ENCODE measurements around the gene RGS17.
"Not testable (repeated sequence)": the region's sequence is repeated elsewhere in the genome, so short reads cannot be mapped to it uniquely, and the experiment has no call there.

Gene RGS17

DNA sequence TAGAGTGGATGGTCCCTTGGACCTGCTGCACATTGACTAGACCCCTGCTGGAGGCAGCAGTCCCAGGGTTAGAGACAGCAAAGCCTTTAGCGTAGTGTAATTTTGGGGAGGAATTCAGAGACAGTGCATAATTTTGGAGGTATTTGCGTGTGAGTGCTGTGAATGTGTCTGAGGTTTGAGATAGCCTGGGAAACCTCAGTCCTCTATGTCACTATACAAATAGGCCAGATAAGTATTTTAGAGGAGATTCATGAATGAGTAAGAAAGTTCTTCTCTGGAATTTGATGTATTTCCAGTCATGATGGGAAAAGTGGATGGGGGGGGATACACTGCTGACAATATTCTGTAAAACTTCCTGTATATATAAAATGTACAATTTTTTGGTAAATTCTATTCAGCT, 102.8 kb downstream of the RGS17 start:
- DNase-seq, result no peak

DNA sequence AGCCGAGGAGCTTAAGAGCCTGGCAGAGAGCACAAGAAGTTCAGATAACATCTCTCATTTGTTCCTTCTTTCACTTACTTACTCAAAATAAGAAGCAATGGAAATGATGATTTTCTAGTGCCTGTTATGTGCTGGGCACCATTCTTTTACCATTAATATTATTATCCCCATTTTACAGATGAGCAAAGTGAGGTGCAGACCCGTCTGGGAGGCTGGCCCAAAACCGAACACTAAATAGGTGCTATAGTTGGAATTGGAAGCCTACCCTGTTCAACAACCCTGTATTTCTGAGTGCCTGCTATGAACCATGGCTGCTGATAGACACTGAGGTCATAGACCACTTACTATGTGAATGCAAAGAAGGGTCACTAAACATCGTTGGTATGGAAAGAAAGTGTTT, 103.6 kb downstream of the RGS17 start:
- no peak for DNase-seq

DNA sequence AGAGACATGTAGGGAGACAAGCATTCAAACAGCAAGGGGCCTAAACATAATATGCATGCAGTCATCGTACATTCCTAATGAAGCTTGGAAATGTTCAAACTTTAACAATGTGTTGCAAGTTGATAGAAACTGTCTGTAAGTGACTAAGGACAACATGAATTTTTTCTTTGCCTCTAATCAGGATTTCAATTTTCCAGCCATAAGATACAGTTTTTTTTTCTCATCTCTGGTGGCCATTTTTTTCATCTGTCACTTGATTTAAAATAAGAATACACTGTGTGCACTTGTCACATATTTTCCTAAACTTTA, 106.4 kb downstream of the RGS17 start:
- DNase-seq, result no peak

DNA sequence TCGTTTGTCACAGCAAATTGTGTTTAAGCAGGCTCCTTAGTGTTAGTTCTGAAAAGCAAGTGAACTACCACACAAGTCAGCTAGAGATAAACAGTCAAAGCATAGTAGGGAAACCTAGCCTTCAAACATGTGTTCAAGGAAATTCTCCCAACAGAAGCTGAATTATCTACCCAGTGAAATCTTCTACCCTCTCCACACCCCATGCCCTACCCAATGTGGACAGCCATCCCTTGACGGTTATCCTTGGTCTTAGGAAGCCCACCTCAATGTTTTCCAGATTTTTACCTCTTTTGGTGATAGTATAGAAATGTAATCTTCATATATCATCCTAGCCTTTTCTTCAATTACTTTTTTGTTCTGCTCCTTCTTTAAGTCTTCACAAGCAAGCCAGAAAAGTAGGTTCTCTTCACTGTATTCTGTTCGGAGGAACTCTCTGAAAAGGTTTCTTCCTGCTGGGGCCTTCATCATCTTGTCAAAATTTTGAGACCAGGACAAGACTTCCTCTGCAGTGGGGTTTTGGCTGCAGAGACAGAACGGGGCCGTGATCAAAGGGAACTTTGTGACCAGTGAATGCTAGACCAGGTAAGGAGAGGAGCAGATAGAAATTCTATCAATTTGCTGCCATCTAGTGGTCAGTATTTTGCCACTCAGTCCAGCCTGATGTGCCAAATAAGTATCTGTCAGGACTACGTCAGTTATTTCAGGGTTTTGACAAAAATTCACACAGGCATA, 106.9 kb downstream of the RGS17 start:
- DNase-seq, result peak; percentile 41 to 71

DNA sequence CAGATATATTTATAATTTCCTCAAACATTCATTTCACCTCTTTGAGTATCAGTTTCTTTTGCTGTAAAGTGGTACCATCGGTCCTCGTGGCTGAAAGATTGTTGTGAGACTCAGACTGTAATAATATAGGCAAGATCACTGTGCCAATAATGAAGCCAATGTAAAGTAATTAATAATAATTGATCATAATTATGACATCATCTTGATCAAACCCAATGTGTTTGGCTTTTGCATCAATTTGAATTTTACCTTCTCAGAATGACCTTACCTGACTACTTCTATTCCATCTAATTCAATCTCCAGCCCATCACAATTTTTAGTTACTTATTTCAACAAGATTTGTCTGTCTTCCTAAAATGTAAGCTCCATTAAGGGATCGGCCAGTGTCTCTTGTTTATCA, 112.7 kb downstream of the RGS17 start:
- DNase-seq, result no peak

DNA sequence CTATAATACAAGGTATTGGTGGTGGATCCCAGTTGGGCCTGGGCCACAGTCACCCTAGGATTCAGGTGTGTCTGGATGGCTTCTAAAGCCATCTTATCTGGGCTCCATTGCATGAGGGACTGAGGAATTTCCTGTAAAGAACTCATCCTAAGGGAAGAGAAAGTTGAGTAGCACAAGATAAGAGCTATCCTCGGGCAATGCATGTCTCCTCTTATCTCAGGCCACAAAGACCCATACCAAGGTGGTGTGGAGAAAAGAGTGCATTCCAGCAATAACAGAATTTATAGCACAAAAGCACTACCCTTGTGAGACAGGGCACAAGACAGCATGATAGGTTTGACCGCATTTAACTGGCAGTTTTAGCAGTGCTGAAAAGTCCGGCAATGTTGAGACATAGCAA, 114.2 kb downstream of the RGS17 start:
- DNase-seq, result no peak

DNA sequence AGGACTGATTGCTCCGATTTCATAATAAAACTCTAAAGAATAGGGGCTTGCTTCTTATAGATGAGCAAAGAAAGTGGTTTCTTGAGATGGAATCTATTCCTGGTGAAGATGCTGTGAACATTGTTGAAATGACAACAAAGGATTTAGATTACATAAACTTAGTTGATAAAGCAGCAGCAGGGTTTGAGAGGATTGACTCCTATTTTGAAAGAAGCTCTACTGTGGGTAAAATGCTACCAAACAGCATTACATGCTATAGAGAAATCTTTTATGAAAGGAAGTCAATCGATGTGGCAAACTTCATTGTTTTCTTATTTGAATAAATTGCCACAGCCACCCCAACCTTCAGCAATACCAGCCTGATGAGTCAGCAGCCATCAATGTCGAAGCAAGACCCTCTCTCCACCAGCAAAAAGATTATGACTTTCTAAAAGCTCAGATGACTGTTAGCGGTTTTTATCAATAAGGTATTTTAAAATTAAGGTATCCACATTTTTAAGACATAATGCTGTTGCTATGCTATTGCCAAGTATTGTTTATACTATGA, 115.9 kb downstream of the RGS17 start:
- DNase-seq, result no peak

DNA sequence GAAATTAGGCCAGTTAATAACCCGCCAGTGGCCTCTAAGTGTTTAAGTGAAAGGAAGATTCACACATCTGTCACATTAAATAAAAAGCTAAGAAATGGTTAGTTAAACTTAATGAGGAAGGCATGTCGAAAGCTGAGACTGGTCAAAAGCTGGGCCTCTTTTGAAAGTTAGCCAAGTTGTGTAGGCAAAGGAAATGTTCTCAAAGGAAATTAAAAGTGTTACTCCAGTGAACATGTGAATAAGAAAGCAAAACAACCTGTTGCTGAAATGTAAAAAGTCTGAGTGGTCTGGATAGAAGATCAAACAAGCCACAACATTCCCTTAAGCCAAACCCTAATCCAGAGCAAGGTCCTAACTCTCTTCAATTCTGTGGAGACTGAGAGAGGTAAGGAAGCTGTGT, 117.6 kb downstream of the RGS17 start:
- no peak for DNase-seq

DNA sequence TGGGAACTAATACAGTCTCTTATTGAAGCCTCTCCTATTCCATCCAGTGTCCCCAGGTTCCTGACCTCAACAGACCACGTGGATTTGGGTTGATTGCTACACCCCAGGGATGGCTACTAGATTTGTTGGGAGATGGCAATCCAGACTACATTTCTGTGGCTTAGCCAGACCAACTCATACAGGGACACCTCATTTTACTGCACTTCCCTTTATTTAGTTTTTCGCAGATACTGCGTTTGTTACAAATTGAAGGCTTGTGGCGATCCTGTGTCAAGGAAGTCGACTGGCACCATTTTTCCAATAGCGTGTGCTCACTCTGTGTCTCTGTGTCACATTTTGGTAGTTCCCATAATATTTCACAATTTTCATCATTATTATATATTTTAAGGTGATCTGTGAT, 118.2 kb downstream of the RGS17 start:
- DNase-seq, result no peak

DNA sequence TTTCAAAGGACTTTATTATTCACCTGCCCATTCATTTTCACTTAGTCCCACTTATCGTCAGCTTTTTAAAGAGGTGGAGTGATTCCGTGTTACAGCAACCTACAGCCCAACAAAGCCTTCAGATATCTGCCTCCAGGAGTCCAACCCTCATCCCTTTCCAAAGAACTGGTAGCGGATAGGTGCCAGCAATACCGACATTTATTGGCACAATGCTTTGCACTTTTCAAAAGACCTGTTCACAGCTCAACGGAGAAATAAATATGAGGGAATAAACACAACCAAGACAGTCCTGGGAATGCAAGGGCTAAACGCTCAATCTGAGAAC, 127.8 kb downstream of the RGS17 start:
- DNase-seq, result peak in 1 of 2 donors; percentile 28

DNA sequence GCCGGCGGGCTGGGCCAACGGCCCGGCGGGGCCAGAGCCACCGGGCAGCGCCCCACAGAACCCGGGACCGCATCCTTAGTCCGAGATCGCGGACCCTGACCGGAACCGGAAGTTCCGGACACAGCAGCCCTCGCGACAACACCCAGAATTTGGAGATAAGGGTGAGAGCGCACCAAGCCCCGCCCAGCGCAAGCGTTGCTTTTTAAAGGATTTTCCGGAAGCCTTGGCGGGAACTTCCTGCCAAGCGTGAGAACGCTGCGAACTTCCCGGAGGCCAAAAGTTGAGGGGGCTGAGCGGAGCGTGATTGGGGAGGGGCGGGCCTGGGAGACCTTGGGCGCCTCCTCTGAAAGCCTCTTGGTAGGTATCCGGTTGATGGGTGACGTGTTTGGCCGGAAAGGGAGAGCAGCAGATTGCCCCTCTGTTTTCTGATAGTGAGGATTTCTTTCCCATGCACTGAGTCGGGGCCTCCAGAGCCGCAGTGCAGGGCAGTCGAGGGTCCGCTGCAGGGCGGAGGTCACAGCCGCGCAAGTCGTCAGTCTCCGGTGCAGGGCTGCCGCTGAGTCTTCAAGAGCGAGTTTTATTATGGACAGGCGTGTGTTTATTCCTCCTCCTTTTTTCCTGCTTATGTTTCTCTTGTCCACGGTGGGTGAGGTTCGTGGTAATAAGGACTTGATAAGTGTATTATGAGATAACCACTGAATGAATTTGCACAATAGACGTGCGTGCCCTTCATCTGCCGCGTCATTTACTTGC, 128.3 kb downstream of the RGS17 start, which contains the start of gene MTRF1L:
Gene MTRF1L (minus strand): TSS at position 97 of the 753 bp plus-strand sequence. CDS start 24 bp downstream, at position 73.
- DNase-seq, result peak; percentile 89

DNA sequence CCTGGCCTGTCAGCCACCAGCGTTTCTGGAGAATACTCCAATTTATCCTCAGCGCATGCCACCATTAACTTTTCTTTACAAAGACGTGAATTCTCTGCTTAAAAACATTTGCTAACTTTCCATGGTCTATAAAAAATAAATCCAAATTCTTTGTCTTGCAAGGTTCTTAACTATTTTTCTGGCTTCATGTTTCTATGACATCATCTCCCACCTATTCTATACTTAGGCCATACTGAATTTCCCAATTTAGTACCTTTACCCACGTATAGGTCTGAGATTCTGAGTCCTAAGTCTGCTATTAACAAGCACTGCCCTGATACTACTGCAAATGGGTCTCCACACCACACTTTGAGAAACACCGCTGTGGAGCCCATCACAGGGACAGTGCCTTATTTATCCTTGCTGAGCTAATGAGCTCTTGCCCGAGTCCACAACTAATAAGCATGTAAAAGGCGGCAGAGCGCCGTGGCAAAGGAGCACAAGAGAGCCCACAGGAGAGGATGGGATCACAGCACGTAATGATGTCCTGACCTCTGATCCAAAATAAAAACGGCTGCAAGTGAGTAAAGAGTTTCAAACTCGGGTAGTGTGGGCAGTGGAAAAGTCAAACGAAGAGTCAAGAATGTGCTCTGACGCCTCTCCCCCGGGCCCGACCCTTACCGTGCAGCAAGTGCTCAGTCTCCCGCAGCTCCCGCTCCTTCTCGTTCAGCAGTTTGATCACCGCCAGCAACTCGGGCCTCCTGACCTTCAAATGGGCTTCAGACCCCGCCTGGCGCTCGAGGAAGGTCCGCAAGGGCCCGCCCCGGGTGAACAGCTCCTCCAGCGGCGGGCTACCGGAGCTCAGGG, 129.1 kb downstream of the RGS17 start:
- no peak for DNase-seq

DNA sequence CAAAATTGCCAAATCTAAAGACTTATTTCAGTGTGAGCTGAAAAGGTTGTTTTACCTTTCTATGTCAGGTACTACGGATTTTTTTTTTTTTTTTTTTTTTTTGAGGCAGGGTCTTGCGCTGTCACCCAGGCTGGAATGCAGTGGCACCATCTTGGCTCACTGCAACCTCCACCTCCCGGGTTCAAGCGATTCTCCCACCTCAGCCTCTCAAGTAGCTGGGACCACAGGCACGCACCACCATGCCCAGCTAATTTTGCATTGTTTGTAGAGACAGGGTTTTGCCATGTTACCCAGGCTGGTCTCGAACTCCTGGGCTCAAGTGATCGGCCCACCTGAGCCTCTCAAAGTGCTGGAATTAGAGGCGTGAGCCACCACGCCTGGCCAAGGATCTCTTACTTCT, 130.3 kb downstream of the RGS17 start:
- DNase-seq, result not testable (repeated sequence)

DNA sequence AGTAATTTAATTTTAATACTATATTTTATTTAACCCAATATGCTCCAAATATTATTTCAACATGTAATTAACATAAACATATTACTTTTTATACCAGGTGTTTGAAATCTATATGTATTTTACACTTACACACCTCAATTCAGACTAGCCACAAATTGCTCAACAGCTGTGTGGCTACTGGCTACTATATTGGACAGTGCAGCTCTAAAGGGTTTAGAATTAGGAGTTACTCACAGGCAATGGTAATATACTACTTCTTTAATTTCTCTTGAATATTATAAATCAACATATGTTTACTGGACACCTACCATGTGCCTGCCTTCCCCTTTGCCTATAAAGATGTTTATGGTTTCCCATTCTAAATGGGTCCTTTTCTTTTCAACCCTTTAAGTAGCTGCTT, 130.8 kb downstream of the RGS17 start:
- DNase-seq, result no peak

DNA sequence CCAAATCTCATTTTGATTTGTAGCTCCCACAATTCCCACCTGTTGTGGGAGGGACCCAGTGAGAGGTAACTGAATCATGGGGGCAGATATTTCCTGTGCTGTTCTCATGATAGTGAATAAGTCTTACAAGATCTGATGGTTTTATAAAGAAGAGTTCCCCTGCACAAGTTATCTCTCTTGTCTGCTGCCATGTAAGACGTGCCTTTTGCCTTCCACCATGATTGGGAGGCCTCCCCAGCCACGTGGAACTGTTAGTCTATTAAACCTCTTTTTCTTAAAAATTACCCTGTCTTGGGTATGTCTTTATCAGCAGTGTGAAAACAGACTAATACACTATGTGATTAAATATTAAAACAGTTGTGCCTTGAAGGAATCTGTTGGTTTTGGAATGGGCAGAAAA, 131.5 kb downstream of the RGS17 start:
- not testable (repeated sequence) for DNase-seq

DNA sequence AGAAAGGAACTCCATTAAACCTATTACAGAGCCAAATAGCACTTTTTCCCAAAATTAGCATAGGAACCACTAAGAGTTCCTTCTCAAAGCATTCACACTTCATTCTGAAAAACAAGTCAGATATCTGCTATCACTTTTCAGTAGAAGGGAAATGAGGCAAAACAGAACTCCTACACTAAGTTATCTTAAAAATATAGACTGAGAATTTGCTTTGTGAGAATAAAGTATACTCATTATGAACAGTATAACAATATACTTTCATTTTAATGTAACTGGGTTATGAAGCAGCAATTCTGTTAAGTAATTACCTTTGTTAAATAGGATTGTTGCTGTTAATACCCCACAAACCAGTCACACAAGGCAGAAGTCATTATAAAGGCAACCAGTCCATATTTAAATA, 137.2 kb downstream of the RGS17 start:
- DNase-seq, result no peak

DNA sequence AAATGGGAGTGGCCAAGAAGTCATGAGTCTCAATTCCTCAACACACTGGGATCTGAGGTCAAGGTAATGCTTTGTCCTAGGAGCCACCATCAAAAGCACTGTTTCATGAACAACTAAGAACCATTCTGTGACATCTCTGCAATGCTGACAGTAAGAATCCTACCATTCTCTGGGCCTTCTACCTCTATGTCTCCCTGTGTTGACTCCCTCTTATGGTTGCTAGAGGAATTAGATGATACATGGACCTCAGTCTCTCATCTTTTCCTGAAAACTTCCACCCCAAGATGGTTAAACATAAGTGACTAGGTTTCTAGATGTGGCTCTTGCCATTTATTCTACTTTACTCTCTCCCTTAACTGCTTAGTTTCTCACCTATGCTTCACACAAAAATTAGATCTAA, 137.7 kb downstream of the RGS17 start:
- DNase-seq, result no peak

DNA sequence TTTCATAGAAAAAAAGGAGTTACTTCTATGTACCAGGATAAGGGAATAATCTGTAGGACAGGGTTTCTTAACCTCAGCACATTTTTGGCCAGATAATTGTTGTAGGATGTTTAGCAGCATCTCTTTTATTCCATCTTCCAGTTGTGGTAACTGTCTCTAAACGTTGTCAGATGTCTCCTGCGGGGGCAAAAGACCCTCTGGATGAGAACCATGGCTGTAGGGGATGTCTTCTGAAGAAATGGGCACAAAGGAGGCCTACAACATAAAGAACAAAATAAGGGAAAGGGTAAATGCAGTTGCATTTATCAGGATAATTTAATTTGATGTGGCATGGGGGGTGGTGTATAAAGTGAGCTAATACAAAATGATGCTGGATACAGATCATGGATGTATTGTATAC, 144.1 kb downstream of the RGS17 start:
- no peak for DNase-seq

DNA sequence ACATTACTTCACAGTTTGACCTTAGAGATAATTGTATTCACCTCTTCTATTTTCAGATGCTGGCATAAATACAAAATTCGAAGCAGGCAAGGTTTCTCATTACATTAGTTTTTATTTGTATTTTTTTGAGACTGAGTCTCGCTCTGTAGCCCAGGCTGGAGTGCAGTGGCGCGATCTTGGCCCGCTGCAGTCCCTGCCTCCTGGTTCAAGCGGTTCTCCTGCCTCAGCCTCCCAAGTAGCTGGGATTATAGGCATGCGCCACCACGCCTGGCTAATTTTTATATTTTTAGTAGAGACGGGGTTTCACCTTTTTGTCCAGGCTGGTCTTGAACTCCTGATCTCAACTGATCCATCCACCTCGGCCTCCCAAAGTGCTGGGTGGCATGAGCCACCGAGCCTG, 145.8 kb downstream of the RGS17 start:
- DNase-seq, result not testable (repeated sequence)

DNA sequence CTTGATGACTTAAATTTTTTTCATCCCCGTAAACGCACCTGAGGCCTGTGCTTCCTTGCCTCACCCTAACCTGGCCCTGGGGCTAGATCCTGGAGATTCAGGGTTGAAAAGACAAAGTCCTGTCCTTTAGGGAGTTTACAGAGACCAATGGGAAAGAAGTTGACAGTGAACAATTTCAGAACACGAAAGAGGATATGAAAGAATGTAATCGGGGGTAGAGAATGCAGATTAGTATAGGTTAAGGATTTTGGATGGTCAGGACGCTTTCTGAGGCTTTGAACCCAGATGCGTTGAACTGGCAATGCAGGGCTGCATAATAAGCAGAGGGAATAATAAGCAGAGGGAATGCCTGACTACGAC, 146.6 kb downstream of the RGS17 start:
- DNase-seq, result no peak

DNA sequence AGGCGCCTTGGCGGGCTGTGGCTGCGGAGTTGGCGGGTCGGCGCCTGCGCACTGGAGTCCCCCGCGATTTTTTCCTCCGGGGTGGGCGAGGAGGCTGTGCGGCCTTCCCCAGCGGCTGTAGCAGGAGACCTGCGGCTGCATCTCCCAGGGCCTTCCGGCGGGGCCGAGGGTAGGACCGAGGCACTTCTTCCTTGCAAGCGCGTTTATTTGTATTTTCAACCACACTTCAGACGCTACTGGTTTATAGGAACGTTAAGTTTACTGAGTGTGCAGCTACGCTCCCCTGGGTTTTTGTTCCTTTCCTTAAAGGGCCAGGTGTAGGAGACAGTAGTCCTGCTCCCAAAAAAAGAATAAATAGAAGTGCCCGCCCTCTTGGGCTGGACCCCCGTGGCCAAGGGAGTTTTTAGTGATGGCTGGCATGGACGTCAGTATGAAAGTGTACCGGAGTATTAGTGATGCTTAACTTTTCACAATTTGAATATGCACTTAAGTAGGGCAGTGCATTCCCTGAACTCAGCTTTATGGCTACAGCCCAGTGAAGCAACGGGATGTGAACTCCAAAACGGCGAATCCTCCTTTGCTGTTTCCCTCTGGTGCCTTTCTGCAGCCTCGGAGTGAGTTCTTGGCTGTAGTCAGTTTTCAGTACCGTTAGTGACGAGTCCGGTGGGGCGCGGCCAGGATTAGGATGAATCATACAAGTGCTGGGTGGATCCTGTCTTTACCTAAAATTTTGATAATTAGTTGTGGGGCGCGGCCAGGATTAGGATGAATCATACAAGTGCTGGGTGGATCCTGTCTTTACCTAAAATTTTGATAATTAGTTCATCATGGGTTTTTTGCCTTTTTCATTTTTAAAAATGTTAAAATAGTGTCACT, 147.2 kb downstream of the RGS17 start:
- DNase-seq, result peak; percentile 62 to 73

DNA sequence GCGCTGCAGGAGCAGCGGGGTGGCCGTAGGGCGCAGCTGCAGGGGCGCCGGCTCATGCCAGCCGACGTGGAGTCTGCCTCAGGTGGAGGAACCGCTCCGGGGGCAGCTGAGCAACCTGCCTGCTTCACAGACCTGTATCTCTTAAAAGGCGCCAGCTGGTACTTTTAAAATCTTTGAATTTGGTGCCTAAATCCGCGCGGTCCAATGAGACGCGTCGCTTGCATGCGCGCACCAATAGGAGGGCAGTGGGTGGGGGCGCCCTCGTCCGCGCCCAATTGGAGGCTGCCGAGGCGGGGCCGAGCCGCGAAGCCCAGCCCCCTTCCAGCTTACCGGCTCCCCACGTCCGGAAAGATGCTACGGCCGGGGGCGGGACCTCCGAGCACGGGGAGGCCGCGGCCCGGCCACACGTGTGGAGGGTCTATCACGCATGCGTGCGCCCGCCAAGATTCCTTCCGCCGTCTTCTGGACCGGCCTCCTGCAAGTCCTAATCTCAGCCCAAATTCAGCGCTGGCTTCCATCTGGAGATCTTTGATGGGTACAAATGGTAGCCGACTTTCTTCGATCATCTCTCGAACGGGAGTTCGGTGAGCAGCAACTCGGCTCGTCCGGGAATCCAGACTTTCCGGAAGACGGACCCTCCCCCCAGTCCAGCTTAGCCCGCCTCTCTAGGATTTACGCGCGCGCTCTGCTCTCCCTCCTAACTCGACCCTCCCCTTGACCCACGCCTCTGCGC, 148.0 kb downstream of the RGS17 start, which contains the start of gene FBXO5:
Gene FBXO5 (minus strand): TSS at position 138 of the 733 bp plus-strand sequence. CDS start 82 bp downstream, at position 56.
- DNase-seq, result peak; percentile 97 to 98
